Esophagus mucosa (tissue), 1 donor: ENCODE measurements around the gene POLQ. TPM values are rescaled to one million over a fixed set of nuclear protein-coding genes. Genes with fewer than 3 reads are reported as not detected.
"Not testable (repeated sequence)": the region's sequence is repeated elsewhere in the genome, so short reads cannot be mapped to it uniquely, and the experiment has no call there.

ENCODE experiments used
- ATAC-seq: fragments of 200-7000 bp; cut with Tn5 transposase; one replicate; pipeline ENCODE4 v1.9.1; 2020
- total RNA-seq: library from RNA; stranded (reverse); gene quantifications from one replicate; pipeline ENCODE4 v1.2.4, GENCODE V29; 2023
- donor health status: DM: yes; HTN: yes; CAD: no.

POLQ gene
- 4.7 TPM for total RNA-seq

DNA sequence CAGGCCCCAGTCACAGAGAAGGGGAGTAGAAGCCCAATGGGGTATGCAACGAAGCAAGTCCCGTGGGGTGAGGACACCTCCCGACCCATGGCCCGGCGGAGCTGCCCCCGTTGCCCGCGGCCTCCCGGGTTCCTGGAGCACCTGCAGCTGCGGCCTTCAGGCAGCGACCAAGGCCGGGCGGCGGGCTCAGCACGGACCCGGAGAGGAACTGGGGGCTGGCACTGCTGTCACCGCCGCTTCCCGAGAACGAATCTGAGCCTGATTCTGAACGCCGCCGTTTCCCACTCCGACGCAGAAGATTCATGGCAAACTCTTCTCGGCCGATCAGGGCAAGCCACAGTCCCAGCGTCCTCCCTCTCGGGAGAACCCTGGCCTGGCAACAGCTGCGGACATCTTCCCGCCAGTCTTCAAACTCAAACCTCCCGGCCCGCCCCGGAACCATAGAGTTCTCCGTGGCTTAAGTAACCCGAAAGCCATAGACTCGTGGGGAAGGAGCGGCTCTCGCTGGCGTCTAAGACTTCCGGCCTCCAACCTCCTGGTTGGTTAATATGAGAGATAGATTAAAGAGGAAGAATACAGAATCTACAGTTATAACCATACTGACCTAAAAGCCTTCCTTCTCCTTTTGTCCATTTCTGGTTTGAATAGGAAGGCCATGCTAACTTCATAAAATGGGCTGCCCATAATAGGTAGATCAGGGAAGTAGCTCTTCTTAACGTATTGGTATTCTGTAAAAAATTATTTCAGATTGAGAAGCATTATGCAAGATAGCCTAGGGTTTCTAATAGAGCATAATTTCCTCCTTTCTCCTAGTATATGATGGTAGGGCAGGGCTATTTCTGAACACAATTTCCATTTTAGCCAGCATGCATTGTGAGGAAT lies at the start of gene POLQ:
TSS of gene POLQ (minus strand) at position 415 of the 882 bp plus-strand sequence. CDS start at position 304, 111 bp downstream.
- peak; percentile 96 for ATAC-seq

DNA sequence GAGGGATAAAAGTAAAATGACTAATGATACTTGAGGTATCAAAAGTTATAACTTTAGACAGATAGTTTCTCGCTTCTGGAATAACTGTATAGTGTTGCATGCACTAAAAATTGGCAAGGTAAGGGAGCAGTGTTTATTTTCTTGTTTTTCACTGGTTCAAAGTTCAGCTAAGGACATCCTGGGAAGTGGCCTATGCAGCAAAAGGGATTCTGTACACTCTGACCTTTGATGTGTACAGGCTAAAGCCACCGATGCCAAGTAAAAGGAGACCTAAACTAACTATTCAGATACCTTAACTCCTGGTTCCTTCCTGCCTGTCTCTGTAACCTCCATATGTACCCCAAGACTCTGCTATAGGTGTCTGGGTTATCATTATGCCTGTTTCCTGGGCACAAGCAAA lies 49.1 kb upstream of the POLQ start:
- no peak for ATAC-seq

DNA sequence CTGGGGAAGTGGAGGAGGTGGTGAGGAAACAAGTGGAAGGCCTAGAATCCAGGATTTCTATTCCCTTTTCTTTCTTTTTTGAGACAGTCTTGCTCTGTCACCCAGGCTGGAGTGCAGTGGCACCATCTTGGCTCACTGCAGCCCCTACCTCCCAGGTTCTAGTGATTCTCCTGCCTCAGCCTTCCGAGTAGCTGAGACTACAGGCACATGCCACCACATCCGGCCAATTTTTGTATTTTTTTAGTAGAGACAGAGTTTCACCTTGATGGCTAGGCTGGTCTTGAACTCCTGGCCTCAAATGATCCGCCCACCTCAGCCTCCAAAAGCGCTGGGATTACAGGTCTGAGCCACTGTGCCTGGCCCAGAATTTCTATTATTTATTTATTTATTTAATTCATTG lies 48.0 kb upstream of the POLQ start:
- ATAC-seq, result not testable (repeated sequence)

DNA sequence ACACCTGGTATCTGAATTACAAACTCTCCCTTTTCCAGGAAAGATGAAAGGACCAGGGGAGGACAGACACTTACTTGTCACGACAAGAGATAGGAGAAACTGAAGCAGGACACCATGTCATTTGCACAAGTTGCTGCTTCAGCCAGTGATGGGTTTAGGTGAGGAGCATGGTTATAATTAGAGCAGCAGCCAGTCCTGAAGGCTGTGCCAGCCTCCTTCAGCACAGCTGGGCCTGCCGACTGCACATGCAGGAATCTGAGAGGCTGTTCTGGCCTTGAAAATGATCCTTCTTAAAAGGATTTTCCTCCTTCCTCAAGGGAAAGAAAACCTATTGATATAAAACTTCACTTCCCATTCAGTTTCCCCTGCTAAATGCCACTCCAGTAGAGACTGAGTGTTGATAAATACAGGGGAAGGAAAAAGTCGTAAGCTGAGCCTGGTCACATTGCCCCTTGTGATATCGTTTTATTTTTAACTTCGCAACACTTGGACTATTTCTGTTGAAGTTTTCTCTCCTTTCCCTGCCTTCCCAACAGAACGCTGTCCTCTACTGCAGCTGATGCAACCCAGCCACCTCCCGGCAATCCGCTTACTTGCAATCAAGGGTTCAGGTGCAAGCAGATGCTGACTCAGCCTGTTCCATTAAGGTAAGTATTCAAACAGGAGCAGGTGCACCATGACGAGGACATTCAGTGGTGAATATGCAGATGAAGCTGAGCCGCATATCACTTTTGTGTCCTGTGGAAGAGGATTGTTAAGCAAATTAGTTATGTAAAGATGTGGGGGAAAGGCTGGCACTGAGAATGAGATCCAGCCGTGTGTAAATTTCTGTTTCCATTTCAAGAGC lies 47.3 kb upstream of the POLQ start, which contains the start of gene FBXO40:
TSS of gene FBXO40 (plus strand) at position 524 of the 847 bp plus-strand sequence. CDS start 27,197 bp downstream, outside the sequence.
- no peak for ATAC-seq

DNA sequence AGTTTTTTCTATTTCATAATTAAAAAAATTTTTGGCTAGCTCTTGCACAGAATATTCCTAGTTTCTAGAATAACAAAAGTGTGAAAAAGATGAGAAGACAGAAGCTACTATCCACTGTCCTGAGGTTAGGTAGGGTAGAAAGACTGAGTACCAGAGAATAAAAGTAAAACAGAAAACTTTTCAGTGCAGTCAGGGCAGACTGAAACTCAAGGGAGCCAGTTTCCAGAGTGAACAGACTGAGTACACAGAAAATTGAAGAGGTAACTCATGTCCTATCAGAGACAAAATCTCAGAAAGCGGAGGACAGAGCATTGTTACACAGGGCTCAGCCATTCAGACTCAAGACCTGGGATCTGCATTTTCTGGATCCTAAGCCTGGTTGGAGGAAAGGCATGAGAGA lies 38.6 kb upstream of the POLQ start:
- ATAC-seq, result no peak

DNA sequence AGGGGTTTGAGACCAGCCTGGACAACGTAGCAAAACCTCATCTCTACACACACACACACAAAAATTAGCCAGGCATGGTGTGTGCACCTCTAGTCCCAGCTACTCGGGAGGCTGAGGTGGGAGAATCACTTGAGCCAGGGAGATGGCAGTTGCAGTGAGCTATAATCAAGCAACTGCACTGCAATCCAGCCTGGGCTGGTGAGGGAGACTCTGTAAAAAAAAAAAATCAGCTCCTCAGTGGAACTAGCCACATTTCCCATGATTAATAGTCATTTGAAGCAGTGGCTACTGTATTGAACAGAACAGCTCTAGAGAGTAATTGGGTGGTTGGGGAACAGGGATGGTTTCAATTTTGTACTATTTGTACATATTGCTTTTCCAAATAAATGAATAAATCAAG lies 35.9 kb upstream of the POLQ start:
- no peak for ATAC-seq

DNA sequence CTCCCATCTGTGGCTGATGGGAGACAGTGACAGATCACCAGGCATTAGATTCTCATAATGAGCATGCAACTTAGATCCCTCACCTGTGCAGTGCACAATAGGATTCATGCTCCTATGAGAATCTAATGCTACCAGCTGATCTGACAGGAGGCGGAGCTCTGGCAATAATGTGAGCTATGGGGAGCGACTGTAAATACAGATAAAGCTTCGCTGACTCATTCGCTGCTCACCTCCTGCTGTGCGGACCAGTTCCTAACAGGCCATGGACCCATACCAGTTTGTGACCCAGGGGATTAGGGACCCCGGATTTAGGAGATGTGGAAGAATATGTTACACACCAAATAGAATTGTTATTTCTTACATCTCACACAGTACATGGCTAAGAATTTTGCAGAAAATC lies 28.7 kb upstream of the POLQ start:
- peak; percentile 79 for ATAC-seq

DNA sequence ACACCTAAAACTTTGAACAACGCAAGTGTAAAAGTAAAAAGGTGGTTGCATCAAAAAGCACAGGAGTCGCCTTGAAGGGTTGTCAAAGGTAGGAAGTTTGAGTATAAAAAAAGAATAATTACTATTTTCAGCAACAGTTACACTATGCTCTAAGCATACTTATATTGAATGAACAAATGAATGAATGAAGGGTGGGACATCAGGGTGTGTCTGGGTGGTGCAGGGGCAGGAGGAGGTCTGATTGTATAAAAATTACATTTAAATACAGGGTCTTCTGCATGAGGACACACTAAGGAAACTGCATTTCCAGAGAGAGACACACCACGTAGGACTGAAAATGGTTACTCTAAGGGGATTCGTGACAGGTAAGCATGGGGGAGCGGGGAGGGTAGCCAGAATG lies 21.9 kb upstream of the POLQ start, which contains the start of gene ARGFX:
TSS of gene ARGFX (plus strand) at position 301 of the 400 bp plus-strand sequence. CDS start 2,765 bp downstream, outside the sequence.
- ATAC-seq, result no peak

DNA sequence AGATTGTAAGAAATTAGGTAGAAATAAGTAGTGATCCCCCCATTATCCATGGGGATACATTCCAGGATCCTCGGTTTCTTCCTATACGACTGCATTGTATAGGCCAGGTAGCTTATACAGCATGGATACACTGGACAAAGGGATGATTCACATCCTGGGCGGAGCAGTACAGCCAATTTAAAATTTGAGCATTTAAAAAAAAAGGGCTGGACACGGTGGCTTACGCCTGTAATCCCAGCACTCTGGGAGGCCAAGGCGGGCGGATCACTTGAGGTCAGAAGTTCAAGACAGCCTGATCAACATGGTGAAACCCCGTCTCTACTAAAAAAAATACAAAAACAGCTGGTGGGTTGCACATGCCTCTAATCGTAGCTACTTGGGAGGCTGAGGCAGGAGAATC lies 21.0 kb upstream of the POLQ start:
- peak; percentile 69 for ATAC-seq

DNA sequence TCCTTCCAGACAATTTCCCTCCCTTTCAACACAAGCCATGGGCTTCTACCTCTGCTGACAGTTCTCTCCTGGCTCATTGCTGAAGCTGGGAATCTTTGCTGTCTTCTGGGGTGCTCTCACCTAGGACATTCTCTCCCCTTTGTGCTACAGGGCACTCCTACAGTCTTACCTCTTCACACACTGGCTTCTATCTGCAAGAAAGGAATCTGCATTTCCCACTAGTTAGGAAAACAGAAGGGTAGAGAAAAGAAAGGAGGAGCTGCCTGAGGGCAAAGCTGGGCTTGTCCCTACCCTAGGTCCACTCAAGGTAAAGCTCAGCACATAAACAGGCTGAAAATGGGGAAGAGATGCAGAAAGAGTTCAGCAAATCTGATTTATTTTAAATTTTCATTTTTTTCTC lies 16.4 kb upstream of the POLQ start:
- no peak for ATAC-seq

DNA sequence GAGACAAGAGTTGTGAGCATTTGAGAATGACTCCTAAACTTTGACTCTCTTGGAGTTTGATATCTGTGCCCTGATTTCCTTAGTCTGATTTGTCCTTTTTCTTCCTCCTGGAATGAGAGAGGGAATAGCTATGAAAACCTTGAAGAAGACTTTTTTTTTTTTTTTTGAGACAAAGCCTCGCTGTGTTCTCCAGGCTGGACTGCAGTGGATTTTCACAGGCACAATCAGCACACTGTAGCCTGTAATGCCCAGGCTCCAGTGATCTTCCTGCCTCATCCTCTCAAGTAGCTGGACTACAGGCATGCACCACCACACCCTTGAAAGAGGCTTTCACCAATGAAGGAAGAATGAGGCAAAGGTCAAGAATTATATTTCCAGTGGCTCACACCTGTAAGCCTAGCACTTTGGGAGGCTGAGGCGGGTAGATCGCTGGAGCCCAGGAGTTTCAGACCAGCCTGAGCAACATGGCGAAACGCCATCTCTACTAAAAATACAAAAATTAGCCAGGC lies 11.7 kb upstream of the POLQ start:
- ATAC-seq, result no peak

DNA sequence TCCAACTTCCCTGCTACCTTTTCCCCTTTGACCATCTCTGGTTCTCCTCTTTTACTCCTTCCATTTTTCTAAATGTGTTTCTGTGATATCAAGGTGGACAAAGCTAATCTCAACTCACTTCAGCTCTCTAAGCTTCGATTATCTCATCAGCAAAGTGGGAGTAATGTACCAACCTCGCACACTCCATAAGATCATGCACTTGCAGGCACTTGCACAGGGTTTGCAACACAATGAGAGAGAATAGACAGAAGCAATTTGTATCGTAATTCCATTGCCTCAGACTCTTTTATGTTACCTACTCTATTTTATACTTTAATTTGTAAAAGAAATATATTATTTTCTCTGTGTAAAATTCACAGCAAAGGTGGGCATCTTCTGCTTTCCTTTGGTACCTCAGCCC lies 7.0 kb upstream of the POLQ start:
- ATAC-seq, result no peak

DNA sequence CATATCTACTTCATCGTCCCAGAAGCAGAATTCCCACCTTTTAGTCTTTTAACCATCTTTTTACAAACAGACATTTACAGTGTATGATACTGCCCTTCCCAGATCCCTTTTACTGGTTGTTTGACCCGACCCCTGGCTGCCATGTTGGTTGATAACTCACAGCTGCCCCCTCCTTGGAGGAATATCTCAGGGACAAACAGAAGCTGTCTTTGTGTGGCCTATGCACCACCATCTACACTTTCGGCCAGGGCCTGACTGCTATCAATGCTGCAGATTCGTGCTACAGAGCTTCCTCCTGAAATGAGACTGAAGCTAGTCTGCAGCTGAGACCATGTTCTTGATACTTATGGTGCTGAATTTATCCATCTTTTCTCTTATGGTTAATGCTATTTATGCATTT lies 6.6 kb upstream of the POLQ start:
- ATAC-seq, result no peak

DNA sequence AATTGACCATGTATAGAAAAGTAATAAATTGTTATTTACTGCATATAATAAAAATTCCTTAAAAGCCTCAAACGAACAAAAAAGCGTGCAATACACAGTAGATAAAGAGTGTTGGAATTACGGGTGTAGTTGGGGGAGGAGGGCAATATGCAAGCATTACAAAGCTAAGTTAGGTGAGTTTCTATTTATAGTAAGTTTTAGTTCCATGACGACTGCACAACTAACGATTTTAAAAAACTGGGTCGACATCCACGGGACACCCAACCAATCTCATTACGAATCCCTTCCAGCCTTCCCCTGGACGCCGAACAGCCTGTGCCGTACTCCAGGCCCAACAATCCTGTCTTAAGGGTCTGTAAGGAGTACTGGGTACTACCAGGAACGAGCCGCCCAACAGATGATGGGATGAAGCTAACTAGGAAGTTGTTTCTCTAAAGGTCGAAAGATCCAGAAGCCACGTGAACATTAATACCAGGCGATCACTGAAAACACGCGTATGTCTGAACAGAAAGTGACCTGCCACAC lies 677 bp downstream of the POLQ start:
- ATAC-seq, result no peak

DNA sequence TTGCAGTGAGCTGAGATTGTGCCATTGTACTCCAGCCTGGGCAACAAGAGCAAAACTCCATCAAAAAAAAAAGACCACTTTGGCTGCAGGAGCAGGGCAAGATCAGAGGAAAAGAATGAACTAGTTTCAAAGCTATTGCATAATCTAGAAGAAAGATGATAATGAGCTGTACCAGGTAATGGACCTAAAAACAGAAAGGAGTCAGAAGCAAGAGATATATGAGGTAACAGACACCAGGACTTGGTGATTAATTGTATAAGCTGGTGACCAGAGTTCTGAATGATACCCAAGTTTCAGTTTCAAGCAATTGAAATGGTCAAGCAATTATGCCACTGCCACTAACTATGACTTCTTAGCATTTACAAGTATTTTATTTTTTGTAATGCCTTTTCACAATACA lies 2.9 kb downstream of the POLQ start:
- ATAC-seq, result no peak

DNA sequence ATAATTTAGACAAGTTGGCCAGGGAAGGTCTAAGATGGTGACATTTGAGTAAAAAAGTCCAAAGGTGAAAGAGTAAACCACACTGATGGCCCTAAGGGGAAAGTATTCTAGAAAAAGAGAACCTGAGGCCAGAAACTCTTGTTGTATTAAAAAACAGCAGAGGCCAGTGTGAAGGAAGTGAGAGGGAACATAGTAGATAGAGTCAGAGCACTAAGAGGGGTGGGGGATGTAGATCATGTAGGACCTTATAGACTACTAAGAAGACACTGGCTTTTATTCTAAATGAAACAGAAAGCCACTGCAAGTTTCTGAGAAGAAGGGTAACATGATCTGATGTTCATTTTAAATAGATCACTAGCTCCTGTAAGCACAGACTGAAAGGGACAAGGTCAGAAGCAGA lies 14.5 kb downstream of the POLQ start:
- ATAC-seq, result no peak

DNA sequence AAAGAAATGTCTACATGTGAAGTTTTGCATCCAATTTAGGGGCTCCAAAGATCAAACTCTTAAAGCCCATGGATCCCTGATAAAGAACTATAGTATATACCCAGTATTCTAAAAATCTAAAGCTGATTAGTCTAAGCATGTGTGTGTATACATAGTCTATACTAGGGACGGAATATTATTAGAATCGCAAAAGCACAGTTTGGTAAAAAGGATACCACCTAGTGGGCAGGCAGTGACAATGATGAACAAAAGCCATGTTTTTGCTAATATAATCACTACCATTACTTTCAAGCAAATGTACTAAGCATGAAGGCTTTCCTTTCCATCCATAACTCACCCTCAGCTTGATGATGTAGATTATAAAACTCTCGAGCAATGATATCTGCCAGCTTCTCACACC lies 16.5 kb downstream of the POLQ start:
- peak; percentile 32 for ATAC-seq

DNA sequence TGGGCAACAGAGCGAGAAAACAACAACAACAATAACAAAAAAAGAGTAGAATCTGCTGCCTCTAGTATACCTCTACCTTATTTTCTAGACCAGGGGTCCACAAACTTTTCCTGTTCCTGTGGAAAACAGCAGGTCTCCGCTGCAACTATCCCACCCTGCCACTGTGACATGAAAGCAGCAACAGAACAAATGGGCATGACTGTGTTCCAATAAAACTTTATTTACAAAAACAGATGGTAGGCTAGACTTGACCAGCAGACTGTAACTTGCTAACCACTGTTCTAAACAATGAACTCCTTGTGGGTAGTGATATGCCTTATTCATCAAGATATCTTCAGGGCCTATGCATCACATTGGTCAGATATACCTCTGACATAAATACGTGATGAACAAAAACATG lies 25.3 kb downstream of the POLQ start:
- ATAC-seq, result no peak

DNA sequence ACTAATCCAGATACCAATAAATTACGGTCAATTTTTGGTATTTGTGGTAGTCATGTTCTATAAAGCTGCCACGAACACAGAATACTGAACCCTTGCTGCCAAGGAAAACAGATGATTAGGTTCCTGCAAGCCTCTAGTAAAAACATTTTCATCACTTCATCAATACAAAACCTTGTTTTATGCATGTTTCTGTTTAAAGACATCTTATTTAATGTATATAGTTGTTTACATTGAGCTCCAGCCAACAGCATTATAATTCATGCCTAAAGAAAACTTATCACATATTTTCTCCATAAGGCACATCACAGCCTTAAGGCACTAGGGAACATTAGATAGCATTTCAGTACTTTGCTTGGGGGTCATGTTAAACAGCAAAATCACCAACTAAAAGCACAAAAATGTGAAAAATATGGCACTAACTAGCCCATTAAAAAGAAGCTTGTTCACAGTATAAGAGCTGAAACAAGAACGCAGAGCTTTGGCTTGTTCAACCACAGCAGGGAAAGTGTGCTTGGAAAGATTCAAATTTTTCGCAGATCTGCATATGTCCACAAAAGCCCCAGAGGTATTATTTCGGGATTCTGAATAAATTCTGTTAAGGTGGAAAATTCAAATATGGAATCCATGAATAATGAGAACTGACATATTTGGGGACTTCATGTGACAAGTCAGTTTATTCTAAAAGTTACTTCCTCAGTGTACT lies 27.7 kb downstream of the POLQ start:
- ATAC-seq, result no peak

DNA sequence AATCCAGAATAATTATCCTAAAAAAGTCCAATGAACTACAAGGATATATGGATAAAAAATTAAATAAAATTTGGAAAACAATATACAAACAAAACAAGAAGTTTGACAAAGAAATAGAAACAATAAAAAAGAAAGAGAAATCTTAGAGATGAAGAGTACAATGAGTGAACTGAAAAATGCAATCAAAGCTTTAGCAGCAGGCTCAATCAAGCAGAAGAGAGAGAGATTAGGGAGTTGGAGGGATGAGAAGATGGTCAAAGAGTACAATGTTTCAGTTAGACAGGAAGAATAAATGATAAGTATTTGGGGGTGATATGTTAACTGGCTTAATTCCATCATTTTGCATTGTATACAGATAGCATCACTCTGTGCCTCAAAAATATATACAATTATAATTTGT lies 29.9 kb downstream of the POLQ start:
- no peak for ATAC-seq

DNA sequence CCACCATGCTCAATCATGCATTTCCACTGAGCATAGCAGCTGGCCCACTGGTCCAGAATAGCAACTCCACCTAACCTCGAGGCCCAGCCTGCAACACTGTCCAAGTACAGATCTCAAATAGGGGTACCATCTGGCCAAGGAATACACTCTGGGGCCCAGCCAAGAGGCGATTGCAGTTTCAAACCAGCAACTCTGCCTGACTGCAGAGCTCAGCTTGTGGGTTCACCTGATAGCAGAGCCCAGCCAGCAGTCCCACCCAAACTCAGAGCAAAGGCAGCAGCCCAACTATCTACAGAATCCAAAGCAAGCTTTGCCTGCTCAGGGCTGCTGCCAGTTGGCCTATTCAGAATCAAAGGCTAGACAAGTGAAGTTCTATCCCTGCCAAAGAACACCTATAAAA lies 30.5 kb downstream of the POLQ start:
- no peak for ATAC-seq

DNA sequence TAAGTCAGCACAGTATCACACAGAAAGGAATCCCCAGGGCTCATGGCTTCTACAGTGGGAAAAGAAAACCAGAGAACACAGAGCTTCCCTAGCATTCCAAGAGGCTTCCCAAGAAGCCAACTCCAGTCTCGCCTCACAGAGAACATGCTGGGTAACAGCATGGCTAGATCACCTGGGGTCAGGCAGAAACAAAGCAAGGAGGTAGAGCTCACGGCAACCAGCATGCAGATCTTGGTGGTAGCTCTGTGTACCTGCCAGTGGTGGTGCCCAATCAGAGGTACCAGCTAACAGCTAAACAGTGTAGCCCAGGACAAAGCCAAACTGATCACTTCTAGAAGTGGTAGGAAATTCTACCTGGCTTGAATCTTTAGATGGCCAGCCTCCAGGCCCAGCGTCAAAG lies 31.3 kb downstream of the POLQ start:
- no peak for ATAC-seq
